Trophoblast cell (in vitro differentiated cells and primary cell): ENCODE results near the gene CD70.

Experiments used
- DNase-seq, 2 donors: peaks; one replicate each; pipeline ENCODE4 v3.0.0-alpha.2; 2016
- H2AFZ ChIP-seq: 2 replicates; pipeline ENCODE4 v1.6.1; 2013; ENCODE audit warnings: low read length, moderate library complexity, mild to moderate bottlenecking; ENCODE audit not compliant: insufficient read depth, poor library complexity
- H2AK5ac ChIP-seq: 2 replicates; pipeline ENCODE4 v1.6.1; 2013; ENCODE audit warnings: mild to moderate bottlenecking, low read length
- H2BK120ac ChIP-seq: 2 replicates; pipeline ENCODE4 v1.6.1; 2013; ENCODE audit warnings: low read length, mild to moderate bottlenecking, moderate library complexity; ENCODE audit not compliant: insufficient read depth, poor library complexity
- H2BK12ac ChIP-seq: 2 replicates; pipeline ENCODE4 v1.6.1; 2013; ENCODE audit warnings: mild to moderate bottlenecking, low read length, moderate library complexity
- H2BK5ac ChIP-seq: 2 replicates; pipeline ENCODE4 v1.6.1; 2013; ENCODE audit warnings: low read length, low read depth, moderate library complexity, mild to moderate bottlenecking; ENCODE audit not compliant: poor library complexity
- H3K14ac ChIP-seq: 2 replicates; pipeline ENCODE4 v1.6.1; 2013; ENCODE audit warnings: mild to moderate bottlenecking, low read length
- H3K18ac ChIP-seq: 2 replicates; pipeline ENCODE4 v1.6.1; 2013; ENCODE audit warnings: mild to moderate bottlenecking, low read length
- H3K23ac ChIP-seq: 2 replicates; pipeline ENCODE4 v1.6.1; 2013; ENCODE audit warnings: low read length
- H3K27ac ChIP-seq: 2 replicates; pipeline ENCODE4 v1.5.1; 2013; ENCODE audit warnings: low read depth, mild to moderate bottlenecking, inconsistent platforms, low read length, moderate library complexity
- H3K27me3 ChIP-seq: 2 replicates; pipeline ENCODE4 v1.6.1; 2013; ENCODE audit warnings: inconsistent platforms, mild to moderate bottlenecking, low read length, moderate library complexity; ENCODE audit not compliant: insufficient read depth
- H3K36me3 ChIP-seq, 2 experiments: 1 replicate in 1 of 2; 2 replicates in 1 of 2; pipeline ENCODE4 v1.6.1; 2013; ENCODE audit warnings: low read length in 2 of 2, mild to moderate bottlenecking in 2 of 2, moderate library complexity in 1 of 2; ENCODE audit not compliant: insufficient read depth in 2 of 2, control insufficient read depth in 1 of 2
- H3K4ac ChIP-seq: 2 replicates; pipeline ENCODE4 v1.6.1; 2013; ENCODE audit warnings: low read depth, mild to moderate bottlenecking, low read length, moderate library complexity
- H3K4me1 ChIP-seq, 2 experiments: 1 replicate in 1 of 2; 2 replicates in 1 of 2; pipeline ENCODE4 v1.6.1; 2013; ENCODE audit warnings: low read length in 2 of 2, mild to moderate bottlenecking in 2 of 2, moderate library complexity in 1 of 2; ENCODE audit not compliant: insufficient read depth in 2 of 2, control insufficient read depth in 1 of 2
- H3K4me2 ChIP-seq: 2 replicates; pipeline ENCODE4 v1.6.1; 2013; ENCODE audit warnings: inconsistent platforms, mild to moderate bottlenecking, low read length, moderate library complexity
- H3K4me3 ChIP-seq: 2 replicates; pipeline ENCODE4 v1.5.1; 2013; ENCODE audit warnings: mild to moderate bottlenecking, low read depth, low read length, inconsistent platforms
- H3K79me1 ChIP-seq: one replicate; pipeline ENCODE4 v1.6.1; 2013; ENCODE audit warnings: low read length
- H3K79me2 ChIP-seq: 2 replicates; pipeline ENCODE4 v1.6.1; 2013; ENCODE audit warnings: low read length, mild to moderate bottlenecking; ENCODE audit not compliant: control insufficient read depth, insufficient read depth, poor library complexity
- H3K9ac ChIP-seq: 2 replicates; pipeline ENCODE4 v1.6.1; 2013; ENCODE audit warnings: mild to moderate bottlenecking, low read length
- H3K9me3 ChIP-seq: 2 replicates; pipeline ENCODE4 v1.6.1; 2013; ENCODE audit warnings: low read depth, mild to moderate bottlenecking, control low read depth, inconsistent platforms, low read length; ENCODE audit not compliant: insufficient read depth
- H4K12ac ChIP-seq: 2 replicates; pipeline ENCODE4 v1.6.1; 2013; ENCODE audit warnings: low read depth, mild to moderate bottlenecking, low read length, moderate library complexity
- H4K8ac ChIP-seq: 2 replicates; pipeline ENCODE4 v1.6.1; 2013; ENCODE audit warnings: low read depth, mild to moderate bottlenecking, low read length, moderate library complexity
- H4K91ac ChIP-seq: one replicate; pipeline ENCODE4 v1.6.1; 2013; ENCODE audit warnings: low read depth, mild to moderate bottlenecking, low read length, moderate library complexity
- WGBS: extraction: QIAGEN DNeasy Blood & Tissue Kit; methylation state at CpG from one replicate; pipeline ENCODE4 v1.1.7; 2013; ENCODE audit warnings: missing lambda C conversion rate; ENCODE audit not compliant: insufficient read length, insufficient coverage; ENCODE audit errors: extremely low coverage; 5-methylcytosine and 5-hydroxymethylcytosine counted together

CD70 gene

DNA sequence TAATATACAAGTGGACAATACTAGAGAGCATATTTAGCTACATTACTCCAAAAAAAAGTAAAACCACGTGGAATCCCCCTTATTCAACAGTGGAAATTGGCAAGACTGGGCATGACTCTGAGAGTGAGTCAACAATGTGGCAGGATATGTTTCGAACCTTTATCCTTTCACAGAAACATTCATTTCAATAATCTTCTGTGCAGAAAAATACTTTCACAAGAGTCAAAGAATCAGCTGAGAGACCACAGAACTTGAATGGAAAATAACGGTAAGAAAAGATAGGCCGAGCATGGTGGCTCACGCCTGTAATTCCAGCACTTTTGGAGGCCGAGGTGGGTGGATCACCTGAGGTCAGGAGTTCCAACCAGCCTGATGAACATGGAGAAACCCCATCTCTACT lies 25.1 kb upstream of the CD70 start:
- Histone ChIP-seq H3K14ac (no peak overlapping the region), H3K9ac (no peak overlapping the region), H3K4me2 (no peak overlapping the region), H4K91ac (no peak overlapping the region), H3K18ac (no peak overlapping the region), H2BK5ac (no peak overlapping the region), H2BK12ac (no peak overlapping the region), H3K27me3 (no peaks in the 10 kb centered on the region), H2AFZ (no peak overlapping the region), H3K23ac (no peak overlapping the region), H3K4me3 (no peak overlapping the region), H3K9me3 (peaks cover 3% of the 10 kb centered on the region), H2AK5ac (no peak overlapping the region), H3K79me2 (no peaks in the 10 kb centered on the region), H3K4me1 (no peaks in the 10 kb centered on the region), H3K79me1 (no peaks in the 10 kb centered on the region), H3K4ac (no peak overlapping the region), H4K12ac (no peak overlapping the region), H2BK120ac (no peak overlapping the region), H3K36me3 (no peaks in the 10 kb centered on the region), H4K8ac (no peak overlapping the region), H3K27ac (no peak overlapping the region)
- WGBS: no CpG with 5 or more reads among the region's 6 CpGs
- DNase-seq: no peak

DNA sequence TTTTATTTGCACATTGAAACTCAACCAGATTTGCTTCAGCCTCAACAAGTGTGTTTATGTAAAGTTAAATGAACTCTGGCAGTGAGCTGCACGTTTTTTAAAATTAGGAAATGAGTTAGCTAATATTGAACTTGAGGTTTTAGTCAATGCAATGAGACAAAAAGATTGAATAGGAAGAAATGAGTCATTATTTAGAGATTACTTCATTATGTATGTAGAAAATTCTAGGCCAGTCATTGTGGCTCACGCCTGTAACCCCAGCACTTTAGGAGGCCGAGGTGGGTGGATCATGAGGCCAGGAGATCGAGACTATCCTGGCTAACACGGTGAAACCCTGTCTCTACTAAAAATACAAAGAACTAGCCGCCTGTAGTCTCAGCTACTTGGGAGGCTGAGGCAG lies 22.8 kb upstream of the CD70 start:
- Histone ChIP-seq H3K27ac (no peak overlapping the region), H2BK12ac (no peak overlapping the region), H3K27me3 (no peaks in the 10 kb centered on the region), H2BK5ac (no peak overlapping the region), H3K4me1 (no peaks in the 10 kb centered on the region), H2BK120ac (no peak overlapping the region), H3K14ac (no peak overlapping the region), H4K8ac (no peak overlapping the region), H2AFZ (no peak overlapping the region), H3K4ac (no peak overlapping the region), H4K91ac (no peak overlapping the region), H2AK5ac (no peak overlapping the region), H4K12ac (no peak overlapping the region), H3K4me2 (no peak overlapping the region), H3K4me3 (no peak overlapping the region), H3K79me1 (no peaks in the 10 kb centered on the region), H3K23ac (no peak overlapping the region), H3K36me3 (no peaks in the 10 kb centered on the region), H3K79me2 (no peaks in the 10 kb centered on the region), H3K9me3 (peaks cover 3% of the 10 kb centered on the region), H3K9ac (no peak overlapping the region), H3K18ac (no peak overlapping the region)
- WGBS: no CpG with 5 or more reads among the region's 6 CpGs
- DNase-seq: no peak

DNA sequence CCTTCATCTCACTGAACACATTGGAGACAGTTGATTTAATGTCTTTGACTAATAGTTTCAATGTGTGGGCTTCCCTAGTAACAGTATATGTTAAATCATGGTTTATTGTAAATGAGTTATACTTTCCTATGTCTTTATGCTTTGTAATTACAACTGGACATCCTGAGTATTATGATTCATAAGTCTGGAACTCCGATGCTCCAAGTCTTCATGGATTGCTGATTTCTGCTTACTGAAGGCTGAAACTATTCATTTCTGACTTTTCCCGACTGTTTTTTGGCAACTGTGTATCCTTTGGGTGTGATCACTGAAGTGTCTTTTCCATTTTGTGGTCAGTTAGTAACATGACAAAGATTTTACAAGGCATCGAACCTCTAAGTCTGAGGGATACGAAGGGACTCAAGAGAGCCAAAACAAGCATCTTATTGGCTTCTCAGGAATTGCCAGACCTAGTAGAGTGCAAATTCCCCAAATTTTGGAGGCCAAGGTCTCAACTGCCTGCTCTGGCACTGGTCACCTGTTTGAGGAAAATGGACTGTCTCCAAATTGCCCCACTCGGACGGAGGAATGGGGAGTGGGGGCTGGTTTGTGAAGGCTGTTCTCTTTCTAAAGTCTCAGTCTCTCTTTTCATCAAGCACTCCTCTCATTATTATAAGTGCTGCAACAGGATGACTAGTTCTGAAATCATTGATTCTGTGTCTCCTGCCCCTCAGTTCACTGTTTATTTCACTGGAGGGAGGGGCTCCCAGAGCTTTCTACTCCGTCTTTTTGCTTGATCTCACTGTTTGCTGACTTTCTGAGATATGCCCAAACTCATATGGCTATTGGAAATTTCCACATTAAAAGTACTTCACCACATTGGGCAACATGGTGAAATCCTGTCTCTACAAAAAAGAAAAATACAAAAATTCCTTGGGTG lies 20.2 kb upstream of the CD70 start:
- no peaks in the 10 kb centered on the region for H3K9me3 ChIP-seq
- H3K23ac ChIP-seq: no peak overlapping the region
- no peak overlapping the region for H3K4me2 ChIP-seq
- no CpG with 5 or more reads among the region's 7 CpGs for WGBS
- H4K12ac ChIP-seq: no peak overlapping the region
- H2AFZ ChIP-seq: no peak overlapping the region
- H3K79me1 ChIP-seq: no peaks in the 10 kb centered on the region
- no peak overlapping the region for H4K8ac ChIP-seq
- H3K4ac ChIP-seq: no peak overlapping the region
- H3K27ac ChIP-seq: no peak overlapping the region
- H2AK5ac ChIP-seq: no peak overlapping the region
- DNase-seq: no peak
- no peak overlapping the region for H3K14ac ChIP-seq
- H3K36me3 ChIP-seq: no peaks in the 10 kb centered on the region
- H2BK5ac ChIP-seq: no peak overlapping the region
- H3K27me3 ChIP-seq: no peaks in the 10 kb centered on the region
- H2BK12ac ChIP-seq: no peak overlapping the region
- H4K91ac ChIP-seq: no peak overlapping the region
- no peak overlapping the region for H3K4me3 ChIP-seq
- H3K4me1 ChIP-seq: no peaks in the 10 kb centered on the region
- H2BK120ac ChIP-seq: no peak overlapping the region
- no peaks in the 10 kb centered on the region for H3K79me2 ChIP-seq
- no peak overlapping the region for H3K18ac ChIP-seq
- H3K9ac ChIP-seq: no peak overlapping the region

DNA sequence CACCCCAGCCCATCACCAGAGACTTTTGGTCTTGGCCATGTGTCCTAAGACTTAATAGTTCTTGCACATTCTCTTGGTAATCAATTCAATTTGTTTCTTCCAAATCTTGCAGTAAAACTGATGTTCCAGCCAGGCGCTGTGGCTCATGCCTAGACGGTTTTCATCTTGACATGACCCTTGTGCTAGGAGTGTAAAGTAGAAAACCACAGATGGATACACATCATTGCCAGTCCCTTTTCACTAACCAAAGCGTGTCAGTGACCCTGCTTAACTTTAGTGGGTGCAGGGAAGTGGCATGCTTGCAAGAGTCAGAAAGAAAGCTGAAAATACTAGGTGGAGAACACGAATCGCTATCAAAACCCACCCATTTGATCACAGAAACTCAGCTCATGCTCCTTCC lies 18.0 kb upstream of the CD70 start:
- no peak overlapping the region for H3K4me2 ChIP-seq
- no peak overlapping the region for H2BK120ac ChIP-seq
- no peak overlapping the region for H3K4me3 ChIP-seq
- H3K9me3 ChIP-seq: no peaks in the 10 kb centered on the region
- no peak overlapping the region for H3K4ac ChIP-seq
- no peaks in the 10 kb centered on the region for H3K79me2 ChIP-seq
- no peak overlapping the region for H2BK5ac ChIP-seq
- H2AFZ ChIP-seq: no peak overlapping the region
- H3K27ac ChIP-seq: no peak overlapping the region
- DNase-seq: no peak
- no peak overlapping the region for H3K23ac ChIP-seq
- no peaks in the 10 kb centered on the region for H3K4me1 ChIP-seq
- H3K9ac ChIP-seq: no peak overlapping the region
- no peak overlapping the region for H4K91ac ChIP-seq
- no peak overlapping the region for H3K18ac ChIP-seq
- no peaks in the 10 kb centered on the region for H3K27me3 ChIP-seq
- H4K8ac ChIP-seq: no peak overlapping the region
- no peak overlapping the region for H3K14ac ChIP-seq
- H2BK12ac ChIP-seq: no peak overlapping the region
- no peaks in the 10 kb centered on the region for H3K36me3 ChIP-seq
- H4K12ac ChIP-seq: no peak overlapping the region
- H2AK5ac ChIP-seq: no peak overlapping the region
- H3K79me1 ChIP-seq: no peaks in the 10 kb centered on the region
- no CpG with 5 or more reads among the region's 5 CpGs for WGBS
